B cell (primary cell): ENCODE results near the gene FNDC10. TPM values are rescaled to one million over a fixed set of nuclear protein-coding genes. Genes with fewer than 3 reads are reported as not detected.

ENCODE experiments used
- ATAC-seq: fragments of 200-7000 bp; cut with Tn5 transposase; one replicate; pipeline ENCODE4 v1.10.0; 2021; ENCODE audit warnings: low read depth, mild to moderate bottlenecking, moderate number of reproducible peaks, moderate library complexity
- CTCF ChIA-PET: fragments of 350-600 bp; sonication (Branson Sonifier 250); formaldehyde crosslinking; loops from one replicate; lab custom pipeline; 2021; ENCODE audit warnings: antibody characterized with exemption, inconsistent platforms; lab: Charles Lee
- POLR2A ChIA-PET: fragments of 350-600 bp; sonication (Branson Sonifier 250); formaldehyde crosslinking; loops from one replicate; lab custom pipeline; 2021; ENCODE audit warnings: antibody characterized with exemption; lab: Charles Lee
- DNase-seq: peaks from one replicate; pipeline ENCODE4 v3.0.0; 2013
- H2AFZ ChIP-seq: 2 replicates; pipeline ENCODE4 v1.6.1; 2012; ENCODE audit warnings: mild to moderate bottlenecking, low read depth, low read length; ENCODE audit not compliant: insufficient read depth, poor library complexity, severe bottlenecking
- H3K27ac ChIP-seq, 2 donors: 1 replicate in 1 of 2; 2 replicates in 1 of 2; pipeline ENCODE4 v1.5.1; 2012 to 2013; ENCODE audit warnings: low read length in 2 of 2, mild to moderate bottlenecking in 2 of 2, moderate library complexity in 1 of 2
- H3K27me3 ChIP-seq, 4 experiments: fragments of 200-600 bp in 1 of 4; sonication (generic) in 1 of 4; replicated peaks in 1 of 4; 1 replicate in 2 of 4; 2 replicates in 2 of 4; pipeline versions ENCODE4 v1.6.1 to v1.7.0; 2013 to 2016; ENCODE audit warnings: low read length in 3 of 4, mild to moderate bottlenecking in 2 of 4, mixed read lengths in 1 of 4, moderate library complexity in 1 of 4; ENCODE audit not compliant: insufficient read depth in 4 of 4, control insufficient read depth in 3 of 4; ENCODE audit errors: control extremely low read depth in 1 of 4
- H3K36me3 ChIP-seq, 2 experiments: replicated peaks in 1 of 2; 1 replicate in 1 of 2; 2 replicates in 1 of 2; pipeline versions ENCODE4 v1.6.1 to v1.7.1; 2013; ENCODE audit warnings: low read length in 1 of 2; ENCODE audit not compliant: insufficient read depth in 2 of 2, control insufficient read depth in 1 of 2; ENCODE audit errors: control extremely low read depth in 1 of 2, extremely low read depth in 1 of 2
- H3K4me1 ChIP-seq, 2 donors: fragments of 200-600 bp in 1 of 2; sonication (generic) in 1 of 2; 1 replicate in 1 of 2; 2 replicates in 1 of 2; pipeline versions ENCODE4 v1.5.1 to v1.6.1; 2013 to 2017; ENCODE audit warnings: low read length in 2 of 2; ENCODE audit not compliant: control insufficient read depth in 2 of 2, insufficient read depth in 2 of 2
- H3K4me2 ChIP-seq: replicated peaks from 2 replicates; pipeline ENCODE3; 2012; ENCODE audit warnings: mild to moderate bottlenecking, low read depth, low read length; ENCODE audit not compliant: poor library complexity, severe bottlenecking
- H3K4me3 ChIP-seq, 5 experiments: fragments of 200-600 bp in 1 of 5; sonication (generic) in 1 of 5; 1 replicate in 3 of 5; 2 replicates in 2 of 5; pipeline versions ENCODE4 v1.5.1 to v1.7.0; 2011 to 2016; ENCODE audit warnings: low read length in 4 of 5, mild to moderate bottlenecking in 4 of 5, low read depth in 2 of 5, control low read depth in 1 of 5, moderate library complexity in 1 of 5; ENCODE audit not compliant: insufficient read depth in 1 of 5; ENCODE audit errors: control extremely low read depth in 1 of 5, extremely low read depth in 1 of 5
- H3K79me2 ChIP-seq: fragments of 200-600 bp; sonication (generic); one replicate; pipeline ENCODE4 v1.6.0; 2016; ENCODE audit warnings: low read length; ENCODE audit not compliant: control insufficient read depth, insufficient read depth
- H3K9ac ChIP-seq: fragments of 200-600 bp; sonication (generic); 2 replicates; pipeline ENCODE4 v1.6.1; 2017; ENCODE audit warnings: mild to moderate bottlenecking, low read length, moderate library complexity
- H3K9me3 ChIP-seq, 3 donors: one replicate each; pipeline versions ENCODE4 v1.6.1 to v1.7.1; 2013; ENCODE audit warnings: low read length in 2 of 3; ENCODE audit not compliant: control insufficient read depth in 2 of 3, insufficient read depth in 1 of 3; ENCODE audit errors: control extremely low read depth in 1 of 3
- H4K20me1 ChIP-seq: 2 replicates; pipeline ENCODE4 v1.6.0; 2012; ENCODE audit warnings: mild to moderate bottlenecking, low read length; ENCODE audit not compliant: insufficient read depth, control insufficient read depth, poor library complexity, severe bottlenecking
- H3K27ac Mint-ChIP-seq: one replicate; pipeline ENCODE4 v1.8.0; 2021; ENCODE audit warnings: mixed read lengths
- H3K27me3 Mint-ChIP-seq: one replicate; pipeline ENCODE4 v1.8.0; 2021; ENCODE audit warnings: mixed read lengths
- H3K4me1 Mint-ChIP-seq: one replicate; pipeline ENCODE4 v1.8.0; 2021; ENCODE audit warnings: mixed read lengths
- H3K4me3 Mint-ChIP-seq: one replicate; pipeline ENCODE4 v1.8.0; 2021; ENCODE audit warnings: mixed read lengths
- H3K9me3 Mint-ChIP-seq: one replicate; pipeline ENCODE4 v1.8.0; 2022; ENCODE audit warnings: mixed read lengths; ENCODE audit not compliant: insufficient read depth
- CTCF ChIP-seq: fragments of 200-600 bp; IDR thresholded peaks from one replicate; pipeline ENCODE4 v1.8.0; 2022; ENCODE audit warnings: antibody characterized with exemption, mild to moderate bottlenecking
- EZH2 ChIP-seq: IDR thresholded peaks from 2 replicates; pipeline ENCODE4 v1.6.1; 2012; ENCODE audit warnings: borderline replicate concordance, low read depth, mild to moderate bottlenecking, moderate library complexity, low read length; ENCODE audit not compliant: insufficient read depth, poor library complexity, severe bottlenecking
- WGBS: methylation state at CpG from one replicate; pipeline ENCODE4 v1.1.5; 2013; ENCODE audit warnings: missing lambda C conversion rate; ENCODE audit not compliant: insufficient coverage; 5-methylcytosine and 5-hydroxymethylcytosine counted together
- intact Hi-C: fragments of 100-400 bp; cut with micrococcal nuclease; formaldehyde crosslinking; loops from one replicate; pipeline ENCODE4 v1.10.0; 2022
- polyA plus RNA-seq: library from polyadenylated mRNA; depleted of rRNA; stranded (reverse); fragments of >200 nt; gene quantifications from 2 replicates; pipeline ENCODE4 v1.2.3, GENCODE V29; 2012
- total RNA-seq, 2 donors: library from RNA; stranded (reverse); fragments of 120-200 nt in 1 of 2; gene quantifications; 1 replicate in 1 of 2; 2 replicates in 1 of 2; pipeline versions ENCODE4 v1.2.3 to v1.2.4, GENCODE V29; 2013 to 2022

The FNDC10 gene
- total and polyA plus RNA-seq, 2 donors (not counting 1 experiment from before 2014, with no cell fraction given): 1.4 TPM

- H2AFZ ChIP-seq: no peak overlapping the region
- Mint-ChIP-seq H3K27ac (no peak overlapping the region), H3K4me1 (peaks cover 25% of the 10 kb centered on the region), H3K27me3 (peaks cover 11% of the 10 kb centered on the region), H3K9me3 (no peaks in the 10 kb centered on the region), H3K4me3 (peak overlapping the region; percentile 84)
- H3K4me1 ChIP-seq: peaks cover 18 to 34% of the 10 kb centered on the region in 2 donors
- no peak overlapping the region for H3K27ac ChIP-seq
- TF ChIP-seq EZH2 (no peak), CTCF (no peak)
- peaks cover 0 to 5% (median 0%) of the 10 kb centered on the region in 3 donors for H3K9me3 ChIP-seq
- intact Hi-C loops: no loop called here
- no peaks in the 10 kb centered on the region for H3K79me2 ChIP-seq
- H3K4me3 ChIP-seq: no peak overlapping the region
- ChIA-PET POLR2A (no interaction called here), CTCF (no interaction called here)
- H3K4me2 ChIP-seq: no peak overlapping the region
- no peak for ATAC-seq
- no peaks in the 10 kb centered on the region for H3K36me3 ChIP-seq
- H3K27me3 ChIP-seq: peaks cover 0 to 32% (median 7%) of the 10 kb centered on the region in 4 experiments
- H3K9ac ChIP-seq: no peak overlapping the region
- WGBS: 92% methylated on average over 28 of the region's 28 CpGs
- H4K20me1 ChIP-seq: no peaks in the 10 kb centered on the region
- DNase-seq: peak; percentile 30
Observed at GRCh38 chr1:1598051-1598719, 1.8 kb downstream of the FNDC10 start.

- no peak overlapping the region for H3K27ac Mint-ChIP-seq
- H3K9me3 Mint-ChIP-seq: no peaks in the 10 kb centered on the region
- ChIA-PET POLR2A (interaction anchor here (0.7 kb wide), 1 partner anchor 24 kb away, joined by 4 read pairs; no protein-coding TSS in a partner anchor), CTCF (no interaction called here)
- Histone ChIP-seq H3K4me2 (no peak overlapping the region), H3K27ac (no peak overlapping the region), H4K20me1 (no peaks in the 10 kb centered on the region), H3K9me3 (peaks cover 0 to 5% (median 0%) of the 10 kb centered on the region in 3 donors), H3K4me1 (peaks cover 11 to 26% of the 10 kb centered on the region in 2 donors), H3K4me3 (no peak overlapping the region), H3K27me3 (peaks cover 0 to 32% (median 7%) of the 10 kb centered on the region in 4 experiments), H3K9ac (no peak overlapping the region), H3K36me3 (no peaks in the 10 kb centered on the region), H2AFZ (no peak overlapping the region), H3K79me2 (no peaks in the 10 kb centered on the region)
- peak overlapping the region; percentile 37 for H3K4me3 Mint-ChIP-seq
- H3K4me1 Mint-ChIP-seq: peaks cover 20% of the 10 kb centered on the region
- 42% methylated on average over 9 of the region's 16 CpGs for WGBS
- H3K27me3 Mint-ChIP-seq: peaks cover 11% of the 10 kb centered on the region
- ATAC-seq: peak; percentile 32
- DNase-seq: peak; percentile 59
- TF ChIP-seq EZH2: no peak
- peak; percentile 25 for TF ChIP-seq CTCF
- intact Hi-C loops: no loop called here
Observed at GRCh38 chr1:1597275-1597930, 2.5 kb downstream of the FNDC10 start.
